CD14-positive monocyte (primary cell): Measurements from ENCODE around the gene CBX2. TPM values are rescaled to one million over a fixed set of nuclear protein-coding genes. Genes with fewer than 3 reads are reported as not detected.

Experiments used
- DNase-seq, 3 donors: peaks; one replicate each; pipeline ENCODE4 v3.0.0-alpha.2; 2011 to 2022
- H2AFZ ChIP-seq: 2 replicates; pipeline ENCODE4 v1.6.0; 2012; ENCODE audit warnings: mild to moderate bottlenecking, low read depth, low read length, inconsistent platforms; ENCODE audit not compliant: insufficient read depth, poor library complexity, severe bottlenecking
- H3K27ac ChIP-seq, 2 donors: 1 replicate in 1 of 2; 2 replicates in 1 of 2; pipeline ENCODE4 v1.5.1; 2012 to 2013; ENCODE audit warnings: low read length in 2 of 2, control low read depth in 1 of 2, inconsistent platforms in 1 of 2, low read depth in 1 of 2, mild to moderate bottlenecking in 1 of 2
- H3K27me3 ChIP-seq, 2 donors: one replicate each; pipeline versions ENCODE4 v1.6.0 to v1.6.1; 2011 to 2013; ENCODE audit warnings: low read length in 2 of 2; ENCODE audit not compliant: control insufficient read depth in 2 of 2, insufficient read depth in 2 of 2
- H3K36me3 ChIP-seq, 2 donors: replicated peaks in 1 of 2; 1 replicate in 1 of 2; 2 replicates in 1 of 2; pipeline versions ENCODE4 v1.5.1 to v1.6.1; 2012 to 2013; ENCODE audit warnings: low read length in 2 of 2, control low read depth in 1 of 2, inconsistent platforms in 1 of 2, mild to moderate bottlenecking in 1 of 2; ENCODE audit not compliant: insufficient read depth in 2 of 2, control insufficient read depth in 1 of 2
- H3K4me1 ChIP-seq, 2 donors: 1 replicate in 1 of 2; 2 replicates in 1 of 2; pipeline versions ENCODE4 v1.5.1 to v1.6.1; 2012 to 2013; ENCODE audit warnings: low read length in 2 of 2, control low read depth in 1 of 2, inconsistent platforms in 1 of 2, mild to moderate bottlenecking in 1 of 2, moderate library complexity in 1 of 2; ENCODE audit not compliant: insufficient read depth in 2 of 2, control insufficient read depth in 1 of 2
- H3K4me2 ChIP-seq: replicated peaks from 2 replicates; pipeline ENCODE3; 2012; ENCODE audit warnings: low read length, moderate library complexity, mild to moderate bottlenecking; ENCODE audit not compliant: poor library complexity, severe bottlenecking; ENCODE audit errors: extremely low read depth
- H3K4me3 ChIP-seq, 3 experiments: fragments of 200-600 bp in 1 of 3; sonication (generic) in 1 of 3; replicated peaks in 1 of 3; 1 replicate in 2 of 3; 2 replicates in 1 of 3; pipeline ENCODE4 v1.5.1; 2011 to 2013; ENCODE audit warnings: low read length in 3 of 3, mild to moderate bottlenecking in 3 of 3, control low read depth in 2 of 3, low read depth in 2 of 3, inconsistent platforms in 1 of 3, moderate library complexity in 1 of 3
- H3K79me2 ChIP-seq: 2 replicates; pipeline ENCODE4 v1.6.0; 2012; ENCODE audit warnings: mild to moderate bottlenecking, control low read depth, inconsistent platforms, low read length, moderate library complexity; ENCODE audit not compliant: insufficient read depth
- H3K9ac ChIP-seq: 2 replicates; pipeline ENCODE4 v1.6.0; 2017; ENCODE audit warnings: low read length, mild to moderate bottlenecking; ENCODE audit not compliant: insufficient read depth, poor library complexity, severe bottlenecking
- H3K9me3 ChIP-seq, 2 donors: replicated peaks in 1 of 2; 1 replicate in 1 of 2; 2 replicates in 1 of 2; pipeline versions ENCODE4 v1.5.1 to v1.6.1; 2012 to 2013; ENCODE audit warnings: low read length in 2 of 2, control low read depth in 1 of 2; ENCODE audit not compliant: control insufficient read depth in 1 of 2, insufficient read depth in 1 of 2
- H4K20me1 ChIP-seq: 2 replicates; pipeline ENCODE4 v1.6.0; 2012; ENCODE audit warnings: mild to moderate bottlenecking, low read length, control low read depth, moderate library complexity; ENCODE audit not compliant: insufficient read depth
- H3K27ac Mint-ChIP-seq, 7 donors: one replicate each; pipeline ENCODE4 v1.8.0; 2020; ENCODE audit warnings: mild to moderate bottlenecking in 7 of 7, mixed read lengths in 7 of 7, moderate library complexity in 6 of 7, inconsistent platforms in 2 of 7
- H3K27me3 Mint-ChIP-seq, 3 donors: one replicate each; pipeline ENCODE4 v1.8.0; 2021 to 2022; ENCODE audit warnings: low read depth in 3 of 3, mild to moderate bottlenecking in 3 of 3, mixed read lengths in 3 of 3, moderate library complexity in 3 of 3, inconsistent platforms in 1 of 3
- H3K36me3 Mint-ChIP-seq, 2 donors: one replicate each; pipeline ENCODE4 v1.8.0; 2020; ENCODE audit warnings: mixed read lengths in 2 of 2, inconsistent platforms in 1 of 2, mild to moderate bottlenecking in 1 of 2
- H3K4me1 Mint-ChIP-seq: one replicate; pipeline ENCODE4 v1.8.0; 2020; ENCODE audit warnings: mild to moderate bottlenecking, mixed read lengths
- H3K4me3 Mint-ChIP-seq, 2 donors: one replicate each; pipeline ENCODE4 v1.8.0; 2020; ENCODE audit warnings: mild to moderate bottlenecking in 2 of 2, mixed read lengths in 2 of 2, moderate library complexity in 1 of 2
- H3K9me3 Mint-ChIP-seq, 7 donors: one replicate each; pipeline ENCODE4 v1.8.0; 2020 to 2022; ENCODE audit warnings: mixed read lengths in 7 of 7, mild to moderate bottlenecking in 6 of 7, moderate library complexity in 6 of 7, inconsistent platforms in 2 of 7
- WGBS: methylation state at CpG from one replicate; pipeline ENCODE4 v1.1.5; 2013; ENCODE audit warnings: missing lambda C conversion rate; ENCODE audit not compliant: insufficient coverage; 5-methylcytosine and 5-hydroxymethylcytosine counted together
- intact Hi-C, 2 donors: fragments of 100-400 bp; cut with micrococcal nuclease; formaldehyde crosslinking; loops; one replicate each; pipeline versions ENCODE4 v1.15.0 to v1.15.1; 2023
- polyA plus RNA-seq, 3 donors: library from polyadenylated mRNA; depleted of rRNA in 1 of 3; unstranded in 2 of 3; stranded (reverse) in 1 of 3; fragments of 300-500 nt in 2 of 3; fragments of >200 nt in 1 of 3; fragmentation: Illumina TruSeq in 2 of 3; gene quantifications; 1 replicate in 2 of 3; 2 replicates in 1 of 3; pipeline ENCODE4 v1.2.3, GENCODE V29; 2012 to 2021
- TF ChIP-seq, protein P1 (sequence below): fragments of 200-600 bp; IDR thresholded peaks from one replicate; pipeline ENCODE4 v1.8.0; 2022; ENCODE audit warnings: antibody characterized with exemption, mild to moderate bottlenecking

Gene CBX2
- polyA plus RNA-seq, 3 donors, result 0.09 to 0.95 TPM; not detected in 1

GRCh38 chr17:79745641-79746105 is 32.3 kb upstream of the CBX2 start:
- Mint-ChIP-seq H3K4me3 (peak overlapping the region; percentile 65 to 78), H3K27ac (peak overlapping the region in 1 of 7 donors; percentile 39), H3K27me3 (peaks cover 58 to 85% (median 64%) of the 10 kb centered on the region in 3 donors), H3K4me1 (peaks cover 14% of the 10 kb centered on the region), H3K9me3 (peaks cover 0 to 9% (median 0%) of the 10 kb centered on the region in 7 donors), H3K36me3 (no peaks in the 10 kb centered on the region)
- Histone ChIP-seq H3K9ac (no peak overlapping the region), H2AFZ (no peak overlapping the region), H3K4me3 (peak overlapping the region in 1 of 3 experiments; percentile 20), H3K4me2 (peak overlapping the region; percentile 15), H4K20me1 (no peaks in the 10 kb centered on the region), H3K36me3 (no peaks in the 10 kb centered on the region), H3K27ac (no peak overlapping the region), H3K9me3 (no peaks in the 10 kb centered on the region), H3K27me3 (peaks cover 36 to 64% of the 10 kb centered on the region in 2 donors), H3K79me2 (no peaks in the 10 kb centered on the region), H3K4me1 (peaks cover 6 to 13% of the 10 kb centered on the region in 2 donors)
- TF ChIP-seq, protein P1, sequence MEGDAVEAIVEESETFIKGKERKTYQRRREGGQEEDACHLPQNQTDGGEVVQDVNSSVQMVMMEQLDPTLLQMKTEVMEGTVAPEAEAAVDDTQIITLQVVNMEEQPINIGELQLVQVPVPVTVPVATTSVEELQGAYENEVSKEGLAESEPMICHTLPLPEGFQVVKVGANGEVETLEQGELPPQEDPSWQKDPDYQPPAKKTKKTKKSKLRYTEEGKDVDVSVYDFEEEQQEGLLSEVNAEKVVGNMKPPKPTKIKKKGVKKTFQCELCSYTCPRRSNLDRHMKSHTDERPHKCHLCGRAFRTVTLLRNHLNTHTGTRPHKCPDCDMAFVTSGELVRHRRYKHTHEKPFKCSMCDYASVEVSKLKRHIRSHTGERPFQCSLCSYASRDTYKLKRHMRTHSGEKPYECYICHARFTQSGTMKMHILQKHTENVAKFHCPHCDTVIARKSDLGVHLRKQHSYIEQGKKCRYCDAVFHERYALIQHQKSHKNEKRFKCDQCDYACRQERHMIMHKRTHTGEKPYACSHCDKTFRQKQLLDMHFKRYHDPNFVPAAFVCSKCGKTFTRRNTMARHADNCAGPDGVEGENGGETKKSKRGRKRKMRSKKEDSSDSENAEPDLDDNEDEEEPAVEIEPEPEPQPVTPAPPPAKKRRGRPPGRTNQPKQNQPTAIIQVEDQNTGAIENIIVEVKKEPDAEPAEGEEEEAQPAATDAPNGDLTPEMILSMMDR, result no peak
- WGBS, result 57% methylated on average over 3 of the region's 6 CpGs
- no peak for DNase-seq
- intact Hi-C loops, result loop anchor here in 1 of 2 donors (2.0 kb wide), 1 partner anchor 245 kb away; no protein-coding TSS in a partner anchor

GRCh38 chr17:79746889-79747507 is 30.9 kb upstream of the CBX2 start:
- H3K27ac Mint-ChIP-seq, result no peak overlapping the region
- peak overlapping the region in 1 of 2 donors; percentile 83 for H3K4me3 Mint-ChIP-seq
- intact Hi-C loops, result no loop called here
- H2AFZ ChIP-seq, result no peak overlapping the region
- no peak overlapping the region for H3K4me2 ChIP-seq
- no peaks in the 10 kb centered on the region for H3K36me3 ChIP-seq
- WGBS, result 44% methylated on average over 22 of the region's 22 CpGs
- H3K27ac ChIP-seq, result no peak overlapping the region
- peaks cover 0 to 9% (median 3%) of the 10 kb centered on the region in 7 donors for H3K9me3 Mint-ChIP-seq
- H3K9ac ChIP-seq, result no peak overlapping the region
- H4K20me1 ChIP-seq, result no peaks in the 10 kb centered on the region
- peaks cover 64 to 85% (median 69%) of the 10 kb centered on the region in 3 donors for H3K27me3 Mint-ChIP-seq
- no peaks in the 10 kb centered on the region for H3K79me2 ChIP-seq
- H3K36me3 Mint-ChIP-seq, result no peaks in the 10 kb centered on the region
- peaks cover 42 to 68% of the 10 kb centered on the region in 2 donors for H3K27me3 ChIP-seq
- peaks cover 2 to 9% of the 10 kb centered on the region in 2 donors for H3K4me1 ChIP-seq
- DNase-seq, result no peak
- H3K9me3 ChIP-seq, result no peaks in the 10 kb centered on the region
- H3K4me3 ChIP-seq, result no peak overlapping the region
- H3K4me1 Mint-ChIP-seq, result peaks cover 15% of the 10 kb centered on the region
- TF ChIP-seq, protein P1, result no peak
